Measurements from ENCODE around the gene CIZ1. TPM values are rescaled to one million over a fixed set of nuclear protein-coding genes. Genes with fewer than 3 reads are reported as not detected.

CIZ1 gene
- total and polyA plus RNA-seq, 9 of the 15 experiments (the other 6 are each of a cell fraction or from before 2014, with no cell fraction given) = 6.6 to 329 (median 87.8) TPM

DNA sequence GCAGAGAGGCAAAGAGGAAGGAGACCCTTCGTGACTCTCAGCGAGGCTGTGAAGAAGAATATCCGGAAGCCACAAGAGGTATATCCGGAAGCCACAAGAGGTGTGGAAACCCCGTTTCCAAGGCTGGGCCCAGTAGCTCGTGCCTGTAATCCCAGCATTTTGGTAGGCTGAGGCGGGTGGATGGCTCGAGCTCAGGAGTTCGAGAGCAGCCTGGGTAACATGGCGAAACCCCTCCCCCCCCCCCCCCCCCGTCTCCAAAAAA lies 31.9 kb downstream of the CIZ1 start (continued):
- no peak for TF ChIP-seq TBL1XR1 (IDR thresholded peaks at IDR 0.05; ENCODE audit: low read length in 2 of 2)
- TF ChIP-seq HMGN3 (IDR thresholded peaks at IDR 0.05; ENCODE audit: borderline replicate concordance, extremely low read depth, insufficient read length, low read depth, low read length) = no peak
- TF ChIP-seq, protein P1, sequence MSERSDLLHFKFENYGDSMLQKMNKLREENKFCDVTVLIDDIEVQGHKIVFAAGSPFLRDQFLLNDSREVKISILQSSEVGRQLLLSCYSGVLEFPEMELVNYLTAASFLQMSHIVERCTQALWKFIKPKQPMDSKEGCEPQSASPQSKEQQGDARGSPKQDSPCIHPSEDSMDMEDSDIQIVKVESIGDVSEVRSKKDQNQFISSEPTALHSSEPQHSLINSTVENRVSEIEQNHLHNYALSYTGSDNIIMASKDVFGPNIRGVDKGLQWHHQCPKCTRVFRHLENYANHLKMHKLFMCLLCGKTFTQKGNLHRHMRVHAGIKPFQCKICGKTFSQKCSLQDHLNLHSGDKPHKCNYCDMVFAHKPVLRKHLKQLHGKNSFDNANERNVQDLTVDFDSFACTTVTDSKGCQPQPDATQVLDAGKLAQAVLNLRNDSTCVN (CRISPR knock-in tag; IDR thresholded peaks at IDR 0.05) = 0 out of 2 replicates have a peak, but pooled peaks have one; percentile 5
- TF ChIP-seq, protein P2, sequence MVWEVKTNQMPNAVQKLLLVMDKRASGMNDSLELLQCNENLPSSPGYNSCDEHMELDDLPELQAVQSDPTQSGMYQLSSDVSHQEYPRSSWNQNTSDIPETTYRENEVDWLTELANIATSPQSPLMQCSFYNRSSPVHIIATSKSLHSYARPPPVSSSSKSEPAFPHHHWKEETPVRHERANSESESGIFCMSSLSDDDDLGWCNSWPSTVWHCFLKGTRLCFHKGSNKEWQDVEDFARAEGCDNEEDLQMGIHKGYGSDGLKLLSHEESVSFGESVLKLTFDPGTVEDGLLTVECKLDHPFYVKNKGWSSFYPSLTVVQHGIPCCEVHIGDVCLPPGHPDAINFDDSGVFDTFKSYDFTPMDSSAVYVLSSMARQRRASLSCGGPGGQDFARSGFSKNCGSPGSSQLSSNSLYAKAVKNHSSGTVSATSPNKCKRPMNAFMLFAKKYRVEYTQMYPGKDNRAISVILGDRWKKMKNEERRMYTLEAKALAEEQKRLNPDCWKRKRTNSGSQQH (CRISPR knock-in tag; IDR thresholded peaks at IDR 0.05) = 0 out of 2 replicates have a peak, but pooled peaks have one; percentile 10
- TF ChIP-seq, protein P3, sequence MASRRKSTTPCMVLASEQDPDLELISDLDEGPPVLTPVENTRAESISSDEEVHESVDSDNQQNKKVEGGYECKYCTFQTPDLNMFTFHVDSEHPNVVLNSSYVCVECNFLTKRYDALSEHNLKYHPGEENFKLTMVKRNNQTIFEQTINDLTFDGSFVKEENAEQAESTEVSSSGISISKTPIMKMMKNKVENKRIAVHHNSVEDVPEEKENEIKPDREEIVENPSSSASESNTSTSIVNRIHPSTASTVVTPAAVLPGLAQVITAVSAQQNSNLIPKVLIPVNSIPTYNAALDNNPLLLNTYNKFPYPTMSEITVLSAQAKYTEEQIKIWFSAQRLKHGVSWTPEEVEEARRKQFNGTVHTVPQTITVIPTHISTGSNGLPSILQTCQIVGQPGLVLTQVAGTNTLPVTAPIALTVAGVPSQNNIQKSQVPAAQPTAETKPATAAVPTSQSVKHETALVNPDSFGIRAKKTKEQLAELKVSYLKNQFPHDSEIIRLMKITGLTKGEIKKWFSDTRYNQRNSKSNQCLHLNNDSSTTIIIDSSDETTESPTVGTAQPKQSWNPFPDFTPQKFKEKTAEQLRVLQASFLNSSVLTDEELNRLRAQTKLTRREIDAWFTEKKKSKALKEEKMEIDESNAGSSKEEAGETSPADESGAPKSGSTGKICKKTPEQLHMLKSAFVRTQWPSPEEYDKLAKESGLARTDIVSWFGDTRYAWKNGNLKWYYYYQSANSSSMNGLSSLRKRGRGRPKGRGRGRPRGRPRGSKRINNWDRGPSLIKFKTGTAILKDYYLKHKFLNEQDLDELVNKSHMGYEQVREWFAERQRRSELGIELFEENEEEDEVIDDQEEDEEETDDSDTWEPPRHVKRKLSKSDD (conservative IDR thresholded peaks at IDR 0.05; ENCODE audit: low read length) = no peak
- TF ChIP-seq ZNF583 (CRISPR knock-in tag; IDR thresholded peaks at IDR 0.05) = no peak
- TF ChIP-seq SMARCA4 (IDR thresholded peaks at IDR 0.05) = no peak
- TF ChIP-seq ZKSCAN1 (IDR thresholded peaks at IDR 0.05; ENCODE audit: low read depth, low read length) = no peak
- TF ChIP-seq ETV5 (CRISPR knock-in tag; IDR thresholded peaks at IDR 0.05; ENCODE audit: low read depth) = no peak
- TF ChIP-seq, protein P4, sequence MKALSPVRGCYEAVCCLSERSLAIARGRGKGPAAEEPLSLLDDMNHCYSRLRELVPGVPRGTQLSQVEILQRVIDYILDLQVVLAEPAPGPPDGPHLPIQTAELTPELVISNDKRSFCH (CRISPR knock-in tag; IDR thresholded peaks at IDR 0.05) = no peak
- TF ChIP-seq, protein P4 (tag; IDR thresholded peaks at IDR 0.05) = peak; percentile 91; the same call in 1 of the 2 replicates
- TF ChIP-seq GATAD2B (IDR thresholded peaks at IDR 0.05; ENCODE audit: borderline replicate concordance) = no peak
- TF ChIP-seq CXXC5 (CRISPR knock-in tag; IDR thresholded peaks at IDR 0.05) = peak; percentile 53
- TF ChIP-seq SMAD4 (CRISPR knock-in tag; conservative IDR thresholded peaks at IDR 0.05) = peak; percentile 90; the same call in 1 of the 2 replicates
- TF ChIP-seq, protein P5, sequence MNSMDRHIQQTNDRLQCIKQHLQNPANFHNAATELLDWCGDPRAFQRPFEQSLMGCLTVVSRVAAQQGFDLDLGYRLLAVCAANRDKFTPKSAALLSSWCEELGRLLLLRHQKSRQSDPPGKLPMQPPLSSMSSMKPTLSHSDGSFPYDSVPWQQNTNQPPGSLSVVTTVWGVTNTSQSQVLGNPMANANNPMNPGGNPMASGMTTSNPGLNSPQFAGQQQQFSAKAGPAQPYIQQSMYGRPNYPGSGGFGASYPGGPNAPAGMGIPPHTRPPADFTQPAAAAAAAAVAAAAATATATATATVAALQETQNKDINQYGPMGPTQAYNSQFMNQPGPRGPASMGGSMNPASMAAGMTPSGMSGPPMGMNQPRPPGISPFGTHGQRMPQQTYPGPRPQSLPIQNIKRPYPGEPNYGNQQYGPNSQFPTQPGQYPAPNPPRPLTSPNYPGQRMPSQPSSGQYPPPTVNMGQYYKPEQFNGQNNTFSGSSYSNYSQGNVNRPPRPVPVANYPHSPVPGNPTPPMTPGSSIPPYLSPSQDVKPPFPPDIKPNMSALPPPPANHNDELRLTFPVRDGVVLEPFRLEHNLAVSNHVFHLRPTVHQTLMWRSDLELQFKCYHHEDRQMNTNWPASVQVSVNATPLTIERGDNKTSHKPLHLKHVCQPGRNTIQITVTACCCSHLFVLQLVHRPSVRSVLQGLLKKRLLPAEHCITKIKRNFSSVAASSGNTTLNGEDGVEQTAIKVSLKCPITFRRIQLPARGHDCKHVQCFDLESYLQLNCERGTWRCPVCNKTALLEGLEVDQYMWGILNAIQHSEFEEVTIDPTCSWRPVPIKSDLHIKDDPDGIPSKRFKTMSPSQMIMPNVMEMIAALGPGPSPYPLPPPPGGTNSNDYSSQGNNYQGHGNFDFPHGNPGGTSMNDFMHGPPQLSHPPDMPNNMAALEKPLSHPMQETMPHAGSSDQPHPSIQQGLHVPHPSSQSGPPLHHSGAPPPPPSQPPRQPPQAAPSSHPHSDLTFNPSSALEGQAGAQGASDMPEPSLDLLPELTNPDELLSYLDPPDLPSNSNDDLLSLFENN (IDR thresholded peaks at IDR 0.05; ENCODE audit: low read depth in 2 of 2, low read length in 2 of 2) = no peak
- TF ChIP-seq U2AF2 (optimal IDR thresholded peaks at IDR 0.05; ENCODE audit: low read depth, low read length) = no peak
- TF ChIP-seq MEIS2 (IDR thresholded peaks at IDR 0.05; ENCODE audit: partially characterized antibody) = no peak
- no peak for TF ChIP-seq NFE2L1 (tag; IDR thresholded peaks at IDR 0.05; ENCODE audit: borderline replicate concordance, low read depth)
- no peak for TF ChIP-seq IRF2 (CRISPR knock-in tag; IDR thresholded peaks at IDR 0.05)

Data from K562 (cell line).